IMR-90 (cell line): Measurements from ENCODE around the gene KDM2B. TPM values are rescaled to one million over a fixed set of nuclear protein-coding genes. Genes with fewer than 3 reads are reported as not detected.

Source experiments
- ATAC-seq: fragments of 200-7000 bp; cut with Tn5 transposase; 2 replicates; pipeline ENCODE4 v1.9.1; 2020; ENCODE audit warnings: low read depth, mild to moderate bottlenecking, moderate library complexity
- BruUV-seq: library from RNA; stranded (reverse); fragments of 400-500 nt; replicated peaks from 2 replicates; lab custom pipeline; 2021; lab: Mats Ljungman, UMichigan
- CTCF ChIA-PET: fragments of 300-600 bp; formaldehyde crosslinking; extraction: SDS; loops from one replicate; lab custom pipeline; 2021; ENCODE audit warnings: antibody characterized with exemption; lab: Yijun Ruan, JAX
- POLR2A ChIA-PET: fragments of 300-600 bp; sonication (Branson Sonifier 250); formaldehyde crosslinking; loops from one replicate; lab custom pipeline; 2022; ENCODE audit warnings: antibody characterized with exemption; ENCODE audit not compliant: unreplicated experiment; lab: Charles Lee
- DNase-seq: peaks from one replicate; pipeline ENCODE4 v3.0.0; 2013
- H2AFZ ChIP-seq: replicated peaks from 2 replicates; pipeline ENCODE3; 2013; ENCODE audit warnings: low read length, mild to moderate bottlenecking; ENCODE audit not compliant: poor library complexity
- H2AK5ac ChIP-seq: 2 replicates; pipeline ENCODE4 v1.6.1; 2013; ENCODE audit warnings: low read depth, low read length, inconsistent platforms
- H2AK9ac ChIP-seq: replicated peaks from 2 replicates; pipeline ENCODE3; 2013; ENCODE audit warnings: mild to moderate bottlenecking, low read depth, low read length, moderate library complexity; ENCODE audit not compliant: poor library complexity
- H2BK120ac ChIP-seq: 2 replicates; pipeline ENCODE4 v1.6.1; 2013; ENCODE audit warnings: low read depth, low read length, inconsistent platforms
- H2BK15ac ChIP-seq: 3 replicates; pipeline ENCODE4 v1.6.1; 2013; ENCODE audit warnings: low read depth, low read length, inconsistent platforms
- H2BK20ac ChIP-seq: 2 replicates; pipeline ENCODE4 v1.6.1; 2013; ENCODE audit warnings: low read depth, mild to moderate bottlenecking, inconsistent platforms, low read length, moderate library complexity
- H2BK5ac ChIP-seq: 2 replicates; pipeline ENCODE4 v1.6.1; 2013; ENCODE audit warnings: mild to moderate bottlenecking, low read depth, low read length, inconsistent platforms; ENCODE audit not compliant: poor library complexity, severe bottlenecking
- H3K14ac ChIP-seq: replicated peaks from 2 replicates; pipeline ENCODE4 v1.6.1; 2013; ENCODE audit warnings: low read depth, low read length, inconsistent platforms
- H3K18ac ChIP-seq: 2 replicates; pipeline ENCODE4 v1.6.1; 2013; ENCODE audit warnings: low read depth, low read length, control low read depth
- H3K23ac ChIP-seq: 2 replicates; pipeline ENCODE4 v1.6.1; 2013; ENCODE audit warnings: low read depth, low read length, inconsistent platforms
- H3K27ac ChIP-seq: 2 replicates; pipeline ENCODE4 v1.5.1; 2013; ENCODE audit warnings: mild to moderate bottlenecking, control low read depth, low read length; ENCODE audit not compliant: insufficient read depth
- H3K27me3 ChIP-seq: 2 replicates; pipeline ENCODE4 v1.6.1; 2013; ENCODE audit warnings: low read length; ENCODE audit not compliant: control insufficient read depth, insufficient read depth
- H3K36me3 ChIP-seq: 2 replicates; pipeline ENCODE4 v1.6.1; 2013; ENCODE audit warnings: low read length, mixed read lengths; ENCODE audit not compliant: control insufficient read depth, insufficient read depth
- H3K4ac ChIP-seq: 2 replicates; pipeline ENCODE4 v1.6.1; 2013; ENCODE audit warnings: low read depth, low read length, inconsistent platforms
- H3K4me1 ChIP-seq: 2 replicates; pipeline ENCODE4 v1.6.1; 2013; ENCODE audit warnings: low read length, mixed read lengths; ENCODE audit not compliant: control insufficient read depth, insufficient read depth
- H3K4me2 ChIP-seq: 2 replicates; pipeline ENCODE4 v1.6.1; 2013; ENCODE audit warnings: low read depth, mild to moderate bottlenecking, control low read depth, low read length, moderate library complexity
- H3K4me3 ChIP-seq: 2 replicates; pipeline ENCODE4 v1.5.1; 2013; ENCODE audit warnings: low read depth, mild to moderate bottlenecking, control low read depth, low read length, moderate library complexity; ENCODE audit not compliant: insufficient read depth
- H3K56ac ChIP-seq: 2 replicates; pipeline ENCODE4 v1.6.1; 2013; ENCODE audit warnings: low read length, inconsistent platforms; ENCODE audit not compliant: insufficient read depth; ENCODE audit errors: extremely low read depth
- H3K79me1 ChIP-seq, 2 experiments: 2 replicates each; pipeline ENCODE4 v1.6.1; 2013; ENCODE audit warnings: low read length in 2 of 2, inconsistent platforms in 1 of 2, low read depth in 1 of 2
- H3K9ac ChIP-seq: 2 replicates; pipeline ENCODE4 v1.6.1; 2013; ENCODE audit warnings: low read depth, low read length, control low read depth
- H3K9me1 ChIP-seq: 2 replicates; pipeline ENCODE4 v1.6.1; 2013; ENCODE audit warnings: low read length, inconsistent platforms; ENCODE audit not compliant: insufficient read depth
- H3K9me3 ChIP-seq: 2 replicates; pipeline ENCODE4 v1.6.1; 2013; ENCODE audit warnings: low read length; ENCODE audit not compliant: control insufficient read depth, insufficient read depth
- H4K20me1 ChIP-seq: 2 replicates; pipeline ENCODE4 v1.6.1; 2013; ENCODE audit warnings: low read length, inconsistent platforms; ENCODE audit not compliant: insufficient read depth
- H4K5ac ChIP-seq: 2 replicates; pipeline ENCODE4 v1.6.1; 2013; ENCODE audit warnings: mild to moderate bottlenecking, low read depth, low read length, control low read depth
- H4K8ac ChIP-seq, 2 experiments: 2 replicates each; pipeline ENCODE4 v1.6.1; 2013; ENCODE audit warnings: low read depth in 2 of 2, low read length in 2 of 2, control low read depth in 1 of 2, inconsistent platforms in 1 of 2
- H4K91ac ChIP-seq: 2 replicates; pipeline ENCODE4 v1.6.1; 2013; ENCODE audit warnings: low read depth, low read length, inconsistent platforms; ENCODE audit not compliant: insufficient read depth
- CHD1 ChIP-seq: IDR thresholded peaks from 2 replicates; pipeline ENCODE4 v1.6.1; 2012; ENCODE audit warnings: low read depth, low read length, improper control_type of control experiment
- MAZ ChIP-seq: IDR thresholded peaks from 2 replicates; pipeline ENCODE4 v1.6.1; 2012; ENCODE audit warnings: low read depth, mild to moderate bottlenecking, low read length, improper control_type of control experiment, moderate library complexity, borderline replicate concordance
- MXI1 ChIP-seq: IDR thresholded peaks from 2 replicates; pipeline ENCODE4 v1.6.1; 2012; ENCODE audit warnings: low read depth, mild to moderate bottlenecking, low read length, moderate library complexity, borderline replicate concordance
- NFE2L2 ChIP-seq: fragments of 150-350 bp; IDR thresholded peaks from 2 replicates; pipeline ENCODE4 v1.6.1; 2016; ENCODE audit warnings: low read depth, mild to moderate bottlenecking, low read length
- POLR2A ChIP-seq: IDR thresholded peaks from 2 replicates; pipeline ENCODE4 v1.6.1; 2012; ENCODE audit warnings: mild to moderate bottlenecking, low read depth, low read length
- RAD21 ChIP-seq: IDR thresholded peaks from 2 replicates; pipeline ENCODE4 v1.6.1; 2012; ENCODE audit warnings: low read length, improper control_type of control experiment
- RCOR1 ChIP-seq: IDR thresholded peaks from 2 replicates; pipeline ENCODE4 v1.6.1; 2012; ENCODE audit warnings: mild to moderate bottlenecking, low read length, improper control_type of control experiment; ENCODE audit not compliant: insufficient replicate concordance
- WGBS, 2 experiments: methylation state at CpG; one replicate each; pipeline versions ENCODE4 v1.1.5 to v1.1.7; 2013; ENCODE audit warnings: missing lambda C conversion rate in 2 of 2; ENCODE audit not compliant: insufficient read length in 1 of 2; ENCODE audit errors: extremely low coverage in 2 of 2; 5-methylcytosine and 5-hydroxymethylcytosine counted together
- dilution Hi-C: fragments of 300-500 bp; cut with HindIII; formaldehyde crosslinking; loops from one replicate; pipeline ENCODE4 v1.14.3; 2018; ENCODE audit warnings: low sequenced_read_pairs; ENCODE audit not compliant: unreplicated experiment
- in situ Hi-C: fragments of 300-500 bp; cut with MboI; formaldehyde crosslinking; loops from 3 replicates; pipeline ENCODE4 v1.14.3; 2019; ENCODE audit warnings: low sequenced_read_pairs, inconsistent platforms, mixed read lengths
- intact Hi-C: fragments of 100-400 bp; cut with micrococcal nuclease; formaldehyde crosslinking; loops from 2 replicates; pipeline ENCODE4 v1.10.0; 2022
- polyA plus RNA-seq, 3 experiments: library from polyadenylated mRNA; depleted of rRNA; stranded (reverse); fragments of >200 nt; gene quantifications; 2 replicates each; pipeline ENCODE4 v1.2.3, GENCODE V29; 2012; ENCODE audit warnings: low replicate concordance in 1 of 3
- total RNA-seq: library from RNA; depleted of rRNA; stranded (reverse); fragments of >200 nt; gene quantifications from 2 replicates; pipeline ENCODE4 v1.2.3, GENCODE V29; 2012
- TF ChIP-seq, protein P1 (sequence below): conservative IDR thresholded peaks from 2 replicates; pipeline ENCODE4 v1.5.1; 2012; ENCODE audit warnings: mild to moderate bottlenecking, low read depth, low read length, improper control_type of control experiment

Gene KDM2B
- total and polyA plus RNA-seq, 2 of the 4 experiments (the other 2 are of a cell fraction) = 22.6 to 24.2 TPM

DNA sequence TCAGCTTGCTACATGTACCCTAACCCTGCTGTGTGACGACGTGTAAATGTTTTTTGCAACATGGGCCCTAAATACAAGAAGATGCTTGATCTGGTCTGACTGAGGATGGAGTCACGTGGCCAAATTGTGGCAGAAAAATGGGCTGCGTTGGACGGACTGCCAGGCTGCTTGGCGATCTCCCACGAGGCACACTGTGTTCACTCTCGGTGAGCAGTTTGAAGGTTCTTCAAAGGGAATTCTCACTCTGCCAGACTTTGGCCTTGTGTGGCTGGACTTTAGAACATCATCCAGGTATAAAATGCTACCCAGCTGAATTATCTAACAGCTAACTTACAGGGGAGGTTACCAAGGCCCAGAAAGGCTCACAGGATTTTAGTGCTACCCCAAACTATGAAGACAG is 85.1 kb downstream of the KDM2B start:
- ChIA-PET CTCF (no interaction called here), POLR2A (no interaction called here)
- Histone ChIP-seq H2BK20ac (no peak overlapping the region), H3K23ac (no peak overlapping the region), H4K91ac (no peak overlapping the region), H2AFZ (no peak overlapping the region), H3K4me3 (no peak overlapping the region), H3K9me1 (peaks cover 3% of the 10 kb centered on the region; the same call in 1 of the 2 replicates), H3K56ac (no peak overlapping the region), H2AK9ac (peak overlapping the region; percentile 73), H4K5ac (no peak overlapping the region), H2BK120ac (no peak overlapping the region), H3K9ac (no peak overlapping the region), H2AK5ac (no peak overlapping the region), H3K27ac (no peak overlapping the region), H3K79me1 (peaks cover 0 to 7% of the 10 kb centered on the region in 2 experiments; a peak in 3 of 4 replicates), H3K4ac (no peak overlapping the region), H4K8ac (no peak overlapping the region), H2BK15ac (no peak overlapping the region), H2BK5ac (no peak overlapping the region), H3K9me3 (no peaks in the 10 kb centered on the region), H3K27me3 (no peaks in the 10 kb centered on the region), H3K18ac (no peak overlapping the region), H4K20me1 (peaks cover 4% of the 10 kb centered on the region; the same call in 1 of the 2 replicates), H3K36me3 (no peaks in the 10 kb centered on the region; the same call in none of the 2 replicates), H3K4me2 (no peak overlapping the region), H3K14ac (no peak overlapping the region), H3K4me1 (no peaks in the 10 kb centered on the region)
- dilution Hi-C loops (no loop called here), in situ Hi-C loops (no loop called here), intact Hi-C loops (no loop called here)
- TF ChIP-seq RAD21 (no peak), MXI1 (no peak), RCOR1 (no peak), MAZ (no peak), POLR2A (no peak), NFE2L2 (no peak), CHD1 (no peak)
- TF ChIP-seq, protein P1, sequence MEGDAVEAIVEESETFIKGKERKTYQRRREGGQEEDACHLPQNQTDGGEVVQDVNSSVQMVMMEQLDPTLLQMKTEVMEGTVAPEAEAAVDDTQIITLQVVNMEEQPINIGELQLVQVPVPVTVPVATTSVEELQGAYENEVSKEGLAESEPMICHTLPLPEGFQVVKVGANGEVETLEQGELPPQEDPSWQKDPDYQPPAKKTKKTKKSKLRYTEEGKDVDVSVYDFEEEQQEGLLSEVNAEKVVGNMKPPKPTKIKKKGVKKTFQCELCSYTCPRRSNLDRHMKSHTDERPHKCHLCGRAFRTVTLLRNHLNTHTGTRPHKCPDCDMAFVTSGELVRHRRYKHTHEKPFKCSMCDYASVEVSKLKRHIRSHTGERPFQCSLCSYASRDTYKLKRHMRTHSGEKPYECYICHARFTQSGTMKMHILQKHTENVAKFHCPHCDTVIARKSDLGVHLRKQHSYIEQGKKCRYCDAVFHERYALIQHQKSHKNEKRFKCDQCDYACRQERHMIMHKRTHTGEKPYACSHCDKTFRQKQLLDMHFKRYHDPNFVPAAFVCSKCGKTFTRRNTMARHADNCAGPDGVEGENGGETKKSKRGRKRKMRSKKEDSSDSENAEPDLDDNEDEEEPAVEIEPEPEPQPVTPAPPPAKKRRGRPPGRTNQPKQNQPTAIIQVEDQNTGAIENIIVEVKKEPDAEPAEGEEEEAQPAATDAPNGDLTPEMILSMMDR = no peak
- no peak for ATAC-seq
- DNase-seq = no peak
- WGBS, 2 experiments = 48% methylated on average over 2 of the region's 8 CpGs; no CpG with 5 or more reads in 1 of the 2 experiments
- no TSS peak for BruUV-seq
